G401 (cell line): Measurements from ENCODE around the gene RPL18A. TPM values are rescaled to one million over a fixed set of nuclear protein-coding genes. Genes with fewer than 3 reads are reported as not detected.
A peak's percentile ranks its signal among the peaks of the same experiment; 100 is the strongest.
"Not testable (repeated sequence)": the region's sequence is repeated elsewhere in the genome, so short reads cannot be mapped to it uniquely, and the experiment has no call there.

Experiments used
- DNase-seq: peaks from one replicate; pipeline ENCODE4 v3.0.0-alpha.2; 2015; ENCODE audit warnings: low spot score
- in situ Hi-C: cut with HindIII; loops from 2 replicates; pipeline ENCODE4 v1.10.0; 2016; ENCODE audit warnings: low sequenced_read_pairs, mixed read lengths
- total RNA-seq: library from RNA; depleted of rRNA; stranded (reverse); fragments of >200 nt; shearing (Covaris generic); gene quantifications from 2 replicates; pipeline ENCODE4 v1.2.3, GENCODE V29; 2014; rRNA removed

RPL18A gene
- total RNA-seq, 1 experiment from 2014 or later, result 1,064 TPM

- in situ Hi-C loops, DNase-seq: not testable (repeated sequence)
Measured at GRCh38 chr19:17887221-17887620, 27.5 kb downstream of the RPL18A start.

GRCh38 chr19:17888260-17888659 lies 28.6 kb downstream of the RPL18A start:
- DNase-seq, result no peak
- in situ Hi-C loops, result no loop called here

GRCh38 chr19:17889609-17890214 lies 30.0 kb downstream of the RPL18A start:
- in situ Hi-C loops, result no loop called here
- no peak for DNase-seq

GRCh38 chr19:17893766-17894165 lies 34.1 kb downstream of the RPL18A start:
- DNase-seq, result no peak
- in situ Hi-C loops, result no loop called here

GRCh38 chr19:17902701-17903100 lies 43.0 kb downstream of the RPL18A start:
- peak; percentile 11 for DNase-seq
- in situ Hi-C loops, result no loop called here

GRCh38 chr19:17908244-17908643 lies 48.5 kb downstream of the RPL18A start:
- no peak for DNase-seq

GRCh38 chr19:17909003-17909732 lies 49.5 kb downstream of the RPL18A start:
- peak; percentile 68 for DNase-seq
- in situ Hi-C loops, result no loop called here

More at GRCh38 chr19:17908244-17908643, 48.5 kb downstream of the RPL18A start:
- in situ Hi-C loops, result no loop called here

- in situ Hi-C loops, result no loop called here
- no peak for DNase-seq
Measured at GRCh38 chr19:17910791-17911360, 51.2 kb downstream of the RPL18A start.

Other genes with a start within 250 kb of the RPL18A start
- 7.0 and 11.4 TPM in 2 replicates for gene UNC13A, start 171.6 kb upstream of the RPL18A start, total RNA-seq
- 41.7 and 48.4 TPM in 2 replicates for gene MAP1S, start 140.4 kb upstream of the RPL18A start, total RNA-seq
- gene FCHO1, start 108.4 kb upstream of the RPL18A start, total RNA-seq, result 4.9 and 9.3 TPM in 2 replicates
- not detected in 2 replicates for gene B3GNT3, start 64.8 kb upstream of the RPL18A start, total RNA-seq
- gene INSL3, start 38.4 kb upstream of the RPL18A start, total RNA-seq, result not detected in 2 replicates
- gene JAK3, start 11.9 kb upstream of the RPL18A start, total RNA-seq, result 3.2 and 4.6 TPM in 2 replicates
- gene SLC5A5, start 12.0 kb downstream of the RPL18A start, total RNA-seq, result 3.2 and 6.5 TPM in 2 replicates
- gene CCDC124, start 73.1 kb downstream of the RPL18A start, total RNA-seq, result 181 and 230 TPM in 2 replicates
- 13.2 and 16.0 TPM in 2 replicates for gene KCNN1, start 107.2 kb downstream of the RPL18A start, total RNA-seq
- 19.1 and 26.0 TPM in 2 replicates for gene ARRDC2, start 148.3 kb downstream of the RPL18A start, total RNA-seq
- not detected in 2 replicates for gene IL12RB1, start 227.0 kb downstream of the RPL18A start, total RNA-seq
- 1.2 and 2.6 TPM in 2 replicates for gene MAST3, start 237.9 kb downstream of the RPL18A start, total RNA-seq